ENCODE results near the gene POU6F2. TPM values are rescaled to one million over a fixed set of nuclear protein-coding genes. Genes with fewer than 3 reads are reported as not detected.

Gene POU6F2
- total RNA-seq, 1 donor from 2014 or later: 1.1 TPM

- H3K27me3 Mint-ChIP-seq (ENCODE audit: unreplicated experiment): peaks cover 2% of the 10 kb centered on the region
- DNase-seq (ENCODE audit: low spot score): no peak
- peaks cover 2% of the 10 kb centered on the region for H3K4me1 Mint-ChIP-seq (ENCODE audit: unreplicated experiment)
- H3K9me3 Mint-ChIP-seq (ENCODE audit: unreplicated experiment): no peaks in the 10 kb centered on the region
- no peak overlapping the region for H3K4me3 Mint-ChIP-seq (ENCODE audit: unreplicated experiment)
- TF ChIP-seq CTCF (IDR thresholded peaks at IDR 0.05; ENCODE audit: unreplicated experiment): no peak
- H3K36me3 Mint-ChIP-seq (ENCODE audit: low read depth, unreplicated experiment): no peaks in the 10 kb centered on the region
- H3K27ac Mint-ChIP-seq (ENCODE audit: unreplicated experiment): no peak overlapping the region
These were observed 3.9 kb upstream of the POU6F2 start for GRCh38 chr7:38973760-38974159.

- H3K4me3 Mint-ChIP-seq (ENCODE audit: unreplicated experiment): peak overlapping the region; percentile 86
- H3K27ac Mint-ChIP-seq (ENCODE audit: unreplicated experiment): no peak overlapping the region
- H3K36me3 Mint-ChIP-seq (ENCODE audit: low read depth, unreplicated experiment): no peaks in the 10 kb centered on the region
- DNase-seq (ENCODE audit: low spot score): peak; percentile 17
- H3K9me3 Mint-ChIP-seq (ENCODE audit: unreplicated experiment): no peaks in the 10 kb centered on the region
- peaks cover 2% of the 10 kb centered on the region for H3K27me3 Mint-ChIP-seq (ENCODE audit: unreplicated experiment)
- no peak for TF ChIP-seq CTCF (IDR thresholded peaks at IDR 0.05; ENCODE audit: unreplicated experiment)
- H3K4me1 Mint-ChIP-seq (ENCODE audit: unreplicated experiment): peaks cover 2% of the 10 kb centered on the region
These were observed 1.7 kb upstream of the POU6F2 start for GRCh38 chr7:38975944-38976392.

- no peak for DNase-seq (ENCODE audit: low spot score)
- H3K4me3 Mint-ChIP-seq (ENCODE audit: unreplicated experiment): no peak overlapping the region
- H3K9me3 Mint-ChIP-seq (ENCODE audit: unreplicated experiment): no peaks in the 10 kb centered on the region
- peaks cover 2% of the 10 kb centered on the region for H3K27me3 Mint-ChIP-seq (ENCODE audit: unreplicated experiment)
- peaks cover 2% of the 10 kb centered on the region for H3K4me1 Mint-ChIP-seq (ENCODE audit: unreplicated experiment)
- H3K27ac Mint-ChIP-seq (ENCODE audit: unreplicated experiment): no peak overlapping the region
- H3K36me3 Mint-ChIP-seq (ENCODE audit: low read depth, unreplicated experiment): no peaks in the 10 kb centered on the region
- no peak for TF ChIP-seq CTCF (IDR thresholded peaks at IDR 0.05; ENCODE audit: unreplicated experiment)
These were observed 782 bp downstream of the POU6F2 start for GRCh38 chr7:38978491-38978890.

- H3K27me3 Mint-ChIP-seq (ENCODE audit: unreplicated experiment): no peaks in the 10 kb centered on the region
These were observed 14.5 kb downstream of the POU6F2 start for GRCh38 chr7:38992203-38992602.

GRCh38 chr7:39001595-39001994, 23.9 kb downstream of the POU6F2 start:
- Mint-ChIP-seq H3K4me1 (ENCODE audit: unreplicated experiment) (peaks cover 14% of the 10 kb centered on the region), H3K9me3 (ENCODE audit: unreplicated experiment) (no peaks in the 10 kb centered on the region), H3K27ac (ENCODE audit: unreplicated experiment) (no peak overlapping the region), H3K36me3 (ENCODE audit: low read depth, unreplicated experiment) (no peaks in the 10 kb centered on the region), H3K27me3 (ENCODE audit: unreplicated experiment) (peaks cover 3% of the 10 kb centered on the region), H3K4me3 (ENCODE audit: unreplicated experiment) (no peak overlapping the region)
- no peak for TF ChIP-seq CTCF (IDR thresholded peaks at IDR 0.05; ENCODE audit: unreplicated experiment)
- no peak for DNase-seq (ENCODE audit: low spot score)

More at GRCh38 chr7:38992203-38992602, 14.5 kb downstream of the POU6F2 start:
- H3K4me1 Mint-ChIP-seq (ENCODE audit: unreplicated experiment): peaks cover 5% of the 10 kb centered on the region
- no peak overlapping the region for H3K4me3 Mint-ChIP-seq (ENCODE audit: unreplicated experiment)
- no peak for TF ChIP-seq CTCF (IDR thresholded peaks at IDR 0.05; ENCODE audit: unreplicated experiment)
- no peak for DNase-seq (ENCODE audit: low spot score)
- no peaks in the 10 kb centered on the region for H3K36me3 Mint-ChIP-seq (ENCODE audit: low read depth, unreplicated experiment)
- H3K9me3 Mint-ChIP-seq (ENCODE audit: unreplicated experiment): no peaks in the 10 kb centered on the region
- H3K27ac Mint-ChIP-seq (ENCODE audit: unreplicated experiment): no peak overlapping the region
